A204.1 (cell line): ENCODE data around the gene NSD1.

ENCODE experiments used
- FAIRE-seq: peaks from 2 replicates; lab custom pipeline; 2012; peaks lifted over from hg19 to GRCh38; lab: Jason Lieb, UNC

Gene NSD1

DNA sequence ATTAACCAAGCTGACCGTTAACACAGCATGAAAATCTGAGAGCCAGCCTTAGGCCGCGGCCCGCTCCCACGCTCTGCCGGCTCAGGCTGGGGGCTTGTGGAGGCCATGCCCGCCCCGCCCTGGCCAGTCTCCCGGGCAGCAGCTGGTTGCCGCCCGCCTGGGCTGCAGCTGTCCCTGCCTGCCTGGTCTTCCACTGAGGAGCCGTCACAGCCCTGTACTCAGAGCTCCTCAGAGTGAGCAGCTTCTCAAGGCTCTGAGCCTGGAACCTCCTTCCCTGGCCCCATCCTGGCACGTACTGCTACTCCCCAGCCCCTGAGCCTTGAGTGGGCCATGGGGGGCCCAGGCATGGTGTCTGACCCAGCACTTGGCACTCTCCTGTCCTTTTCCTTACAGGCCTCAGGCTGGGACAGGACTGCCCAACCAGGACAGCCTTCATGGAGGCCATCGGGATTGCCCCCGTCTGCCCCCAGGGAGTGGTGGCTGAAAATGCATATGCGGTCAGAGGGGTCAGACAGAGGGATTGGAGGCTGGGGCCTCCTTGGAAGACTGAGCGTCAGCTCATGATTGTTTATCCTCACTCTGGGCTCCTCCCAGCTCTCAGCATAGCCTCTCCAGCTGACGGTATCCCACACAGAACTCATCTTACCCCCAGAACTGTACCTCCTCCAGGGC lies 35.0 kb upstream of the NSD1 start:
- no peak for FAIRE-seq

DNA sequence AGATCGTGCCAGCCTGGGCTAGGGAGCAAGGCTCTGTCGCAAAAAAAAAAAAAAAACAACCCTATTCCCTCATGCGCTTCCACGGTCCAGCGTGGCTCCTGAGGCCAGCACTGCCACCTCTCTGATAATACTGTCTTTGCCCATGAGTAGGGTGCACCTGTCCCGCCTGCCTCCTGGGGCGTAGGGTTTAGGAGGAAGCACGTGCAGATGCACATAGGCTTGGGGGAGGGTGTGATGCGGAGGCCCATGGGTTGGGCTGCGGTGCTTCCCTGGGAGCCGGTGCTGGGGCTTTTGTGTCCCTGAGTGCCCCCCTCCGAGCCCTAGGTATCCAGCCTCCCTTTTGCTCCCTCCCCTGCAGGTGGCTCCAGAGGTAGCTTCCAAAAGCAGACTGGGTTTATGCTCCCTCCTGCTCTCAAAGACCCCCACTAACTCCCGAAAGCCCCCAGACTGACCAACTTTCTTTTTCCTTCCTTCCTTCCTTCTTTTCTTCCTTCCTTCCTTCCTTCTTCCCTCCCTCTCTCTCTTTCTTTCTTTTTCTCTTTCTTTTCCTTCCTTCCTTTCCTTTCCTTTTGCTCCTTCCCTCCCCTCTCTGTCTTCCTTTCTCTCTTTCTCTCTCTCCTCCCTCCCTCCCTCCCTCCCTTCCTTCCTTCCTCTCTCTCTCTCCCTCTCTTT lies 34.0 kb upstream of the NSD1 start:
- no peak for FAIRE-seq

DNA sequence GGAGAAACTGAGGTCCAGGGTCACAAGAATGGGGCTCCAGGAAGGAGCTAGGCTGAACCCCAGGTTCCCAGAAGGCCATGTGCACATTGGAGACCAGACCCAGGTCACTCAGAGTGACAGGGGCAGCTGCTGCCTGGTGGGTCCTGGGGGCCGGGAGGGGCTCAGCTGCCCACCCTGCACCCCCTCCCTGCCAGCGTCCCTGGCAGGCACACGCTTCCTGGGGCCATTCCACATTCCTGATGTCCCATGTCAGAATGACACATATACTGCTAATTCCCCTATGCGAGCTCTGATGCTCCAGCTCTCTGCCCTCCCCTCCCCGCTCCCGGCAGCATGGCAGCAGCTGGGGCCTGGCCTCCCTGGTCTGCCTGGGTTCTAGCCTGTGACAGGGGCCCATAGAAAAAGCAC lies 32.9 kb upstream of the NSD1 start:
- FAIRE-seq, result no peak

DNA sequence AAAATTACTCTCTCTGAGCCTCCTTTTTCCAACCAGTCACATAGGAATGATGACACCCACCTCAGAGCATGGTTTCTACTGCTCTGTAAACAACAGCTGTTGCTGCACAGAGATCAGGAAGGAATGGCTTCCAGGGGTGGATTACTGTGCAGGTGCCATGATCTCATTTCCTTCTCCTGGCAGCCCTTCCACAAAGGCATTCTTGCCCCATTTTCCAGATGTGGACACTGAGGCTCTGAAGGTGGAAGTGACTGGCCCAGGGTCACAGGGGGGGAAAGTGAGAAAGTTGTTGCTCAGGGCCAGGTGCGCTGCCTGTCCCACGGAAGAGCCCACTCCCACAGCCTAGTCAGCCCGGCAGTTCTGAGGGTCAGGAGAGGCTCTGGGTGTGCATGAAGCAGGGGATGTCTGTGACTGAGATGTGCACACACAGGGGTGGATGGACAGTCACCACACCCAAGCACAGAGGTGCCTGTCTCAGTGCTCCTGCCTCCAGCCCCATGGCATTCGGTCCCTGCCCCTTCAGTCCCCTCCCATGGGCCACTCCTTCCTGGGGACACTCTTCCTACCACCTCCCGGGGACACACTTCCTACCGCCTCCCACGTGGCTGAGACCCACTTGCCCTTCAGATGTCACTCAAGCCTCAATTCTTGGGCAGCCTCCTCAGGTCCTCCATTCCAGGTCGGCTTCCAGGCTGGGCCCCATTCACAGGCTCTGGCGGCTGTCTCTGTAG lies 29.9 kb upstream of the NSD1 start:
- FAIRE-seq, result no peak

DNA sequence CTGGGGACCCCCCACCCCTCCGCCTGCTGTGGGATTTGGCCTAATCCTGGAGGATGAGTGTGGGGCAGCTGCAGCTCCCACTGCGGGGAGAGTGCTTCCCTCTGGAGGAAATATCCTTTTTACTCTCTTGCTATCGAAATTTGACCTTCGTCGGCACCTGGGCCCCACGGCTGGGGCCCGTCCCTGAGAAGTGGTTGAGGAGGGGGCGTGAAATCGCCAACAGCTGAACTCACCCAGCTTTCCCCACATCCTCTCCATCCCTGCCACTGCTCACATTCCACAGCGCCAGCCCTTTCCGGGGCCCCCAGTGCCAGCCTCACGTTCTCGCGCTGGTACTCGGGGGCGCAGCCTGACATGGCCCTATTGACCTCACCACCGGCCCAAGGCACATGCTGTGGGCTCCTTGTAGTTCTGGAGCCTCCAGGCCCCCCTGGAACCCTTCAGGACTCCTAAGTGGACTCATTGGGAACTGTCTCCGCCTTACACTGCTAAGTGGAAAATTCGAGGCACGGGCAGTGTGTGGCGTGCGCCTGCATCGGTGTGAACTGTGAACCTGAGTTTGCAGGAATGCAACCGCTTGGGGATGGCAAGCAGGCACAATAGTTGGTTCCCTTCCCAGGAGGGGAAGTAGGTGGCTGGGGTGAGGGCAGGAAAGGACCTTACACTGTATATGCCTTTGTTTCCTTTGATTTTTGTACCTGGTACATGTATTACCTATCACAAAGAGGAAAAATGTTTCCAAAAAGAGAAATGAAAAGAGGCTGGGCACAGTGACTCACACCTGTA lies 27.7 kb upstream of the NSD1 start:
- FAIRE-seq, result no peak

DNA sequence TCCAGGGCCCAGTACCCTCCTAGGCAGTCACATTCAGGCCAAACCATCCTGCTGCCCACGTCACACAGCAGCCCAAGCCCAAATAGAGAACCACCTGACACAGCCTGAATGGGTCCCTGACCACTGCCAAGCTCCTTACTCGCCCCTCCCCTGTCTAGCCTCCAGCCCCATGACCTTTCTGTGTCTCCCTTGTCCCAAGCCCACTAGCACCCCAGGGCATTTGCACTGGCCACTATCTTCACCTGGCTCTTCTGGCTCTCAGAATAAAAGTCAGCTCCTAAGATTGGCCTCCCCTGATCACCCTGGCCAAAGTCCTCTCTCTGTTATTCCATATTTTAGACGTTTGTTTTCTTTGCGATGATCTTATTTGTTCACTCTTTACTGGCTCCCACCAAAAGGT lies 26.4 kb upstream of the NSD1 start:
- no peak for FAIRE-seq

DNA sequence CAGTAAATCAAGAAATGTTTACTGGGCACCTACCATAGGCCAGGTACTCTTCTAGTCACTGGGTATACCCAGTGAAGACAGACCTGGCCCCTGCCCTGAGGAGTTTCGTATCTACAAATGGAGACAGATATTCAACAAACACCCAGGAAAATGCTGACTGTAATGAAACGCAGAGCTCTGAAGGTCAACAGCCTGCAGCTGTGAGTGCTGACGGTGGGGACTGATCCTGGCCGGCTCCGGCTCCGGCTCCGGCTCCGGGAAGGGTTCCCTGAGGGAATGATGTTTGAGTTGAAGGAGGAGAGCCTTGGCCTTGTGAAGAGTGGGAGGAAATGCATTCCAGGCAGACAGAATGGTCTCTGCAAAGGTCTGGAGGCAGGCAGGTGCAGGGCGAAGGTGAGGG lies 23.8 kb upstream of the NSD1 start:
- no peak for FAIRE-seq

DNA sequence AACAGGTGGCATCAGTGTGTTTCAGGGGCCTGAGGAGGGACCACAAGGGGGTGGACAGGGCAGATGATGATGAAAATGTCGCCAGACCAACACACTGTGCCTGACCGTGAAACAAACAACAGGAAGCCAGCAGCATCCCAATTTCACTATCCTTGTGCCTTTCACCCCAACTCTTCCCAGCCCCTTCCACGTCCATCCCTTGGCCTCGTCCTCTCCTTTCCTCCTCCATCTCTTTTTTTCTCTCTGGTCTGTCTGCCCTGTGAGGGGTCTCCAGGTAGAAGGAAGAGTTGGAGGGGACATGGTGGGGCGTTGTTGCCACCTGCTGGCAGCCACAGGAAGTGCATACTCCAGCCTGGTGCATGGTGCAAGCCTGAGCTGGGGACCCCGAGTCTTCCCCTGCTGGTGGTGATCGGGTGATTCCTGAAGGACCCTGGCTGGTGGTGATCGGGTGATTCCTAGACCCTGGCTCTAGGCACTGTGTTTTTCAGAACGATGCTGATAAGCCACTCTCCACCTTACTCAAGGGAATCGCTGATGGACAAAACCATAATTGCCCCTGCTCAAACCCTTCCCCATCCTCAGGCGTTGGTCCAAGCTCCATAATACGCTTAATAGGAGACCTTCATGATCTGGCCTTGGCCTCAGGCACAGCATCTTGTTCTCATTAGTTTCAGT lies 21.7 kb upstream of the NSD1 start:
- no peak for FAIRE-seq

DNA sequence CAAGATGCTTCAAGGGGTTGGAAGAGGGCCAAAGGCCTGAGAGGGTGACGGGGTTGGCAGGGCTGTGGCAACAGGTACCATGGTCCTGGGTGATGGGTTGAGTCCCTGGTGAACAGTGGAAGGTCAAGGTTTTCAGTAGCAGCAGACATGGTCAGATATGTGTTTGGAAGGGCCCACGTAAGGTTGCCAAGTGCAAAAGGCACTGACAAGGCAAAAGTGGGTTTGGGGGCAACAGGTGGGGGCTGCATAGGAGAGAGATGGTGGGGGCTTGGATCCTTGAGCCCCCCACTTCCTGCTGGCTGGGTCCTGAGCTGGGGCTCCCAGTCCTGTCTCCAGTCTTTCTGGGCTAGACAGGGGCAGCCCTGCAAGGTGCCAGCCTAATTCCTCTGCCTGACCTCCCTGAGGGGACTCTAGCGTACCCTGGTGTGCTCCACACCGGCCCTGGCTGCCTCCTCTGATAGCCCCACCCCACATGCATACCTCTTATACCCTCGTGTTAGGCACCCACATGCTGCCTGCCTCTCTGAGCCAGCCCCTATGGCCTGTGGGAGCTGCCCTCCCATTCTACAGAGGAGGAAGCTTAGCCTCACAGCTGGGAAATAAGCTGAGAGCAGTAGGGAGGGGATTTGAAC lies 20.9 kb upstream of the NSD1 start:
- FAIRE-seq, result no peak

DNA sequence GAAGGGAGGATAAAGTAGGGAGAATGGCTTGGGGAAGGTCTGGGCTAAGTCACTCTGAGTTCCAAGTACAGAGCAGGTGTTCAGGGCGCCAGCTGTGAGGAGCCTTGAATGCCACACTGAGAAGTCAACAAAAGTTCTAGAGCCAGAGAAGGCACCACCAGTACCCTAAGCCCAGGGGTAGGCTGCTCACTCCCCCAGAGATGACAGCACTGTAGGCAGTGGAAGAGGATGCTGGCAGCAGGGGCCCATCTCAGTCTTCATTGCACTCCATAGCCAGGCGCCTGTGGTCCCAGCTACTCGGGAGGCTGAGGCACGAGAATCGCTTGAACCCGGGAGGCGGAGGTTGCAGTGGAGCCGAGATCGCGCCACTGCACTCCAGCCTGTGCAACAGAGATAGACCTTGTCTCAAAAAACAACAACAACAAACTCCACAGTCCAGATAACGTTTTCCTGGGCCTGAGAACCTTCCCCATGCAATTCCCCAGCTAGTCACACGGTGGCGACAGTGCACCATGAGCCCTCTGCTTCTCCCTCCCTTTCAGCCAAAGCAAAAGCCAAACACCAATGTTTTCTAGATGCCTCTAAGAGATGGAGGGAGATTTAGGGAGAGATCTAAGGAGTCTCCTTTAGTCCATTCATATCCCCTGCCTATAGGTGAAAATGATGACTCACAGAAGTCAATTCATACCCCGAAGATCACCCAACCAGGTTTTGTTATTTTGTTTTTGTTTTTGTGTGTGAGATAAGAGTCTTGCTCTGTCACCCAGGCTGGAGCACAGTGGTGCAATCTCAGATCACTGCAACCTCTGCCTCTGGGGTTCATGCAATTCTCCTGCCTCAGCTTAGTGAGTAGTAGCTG lies 19.8 kb upstream of the NSD1 start:
- peak; percentile 80 for FAIRE-seq

DNA sequence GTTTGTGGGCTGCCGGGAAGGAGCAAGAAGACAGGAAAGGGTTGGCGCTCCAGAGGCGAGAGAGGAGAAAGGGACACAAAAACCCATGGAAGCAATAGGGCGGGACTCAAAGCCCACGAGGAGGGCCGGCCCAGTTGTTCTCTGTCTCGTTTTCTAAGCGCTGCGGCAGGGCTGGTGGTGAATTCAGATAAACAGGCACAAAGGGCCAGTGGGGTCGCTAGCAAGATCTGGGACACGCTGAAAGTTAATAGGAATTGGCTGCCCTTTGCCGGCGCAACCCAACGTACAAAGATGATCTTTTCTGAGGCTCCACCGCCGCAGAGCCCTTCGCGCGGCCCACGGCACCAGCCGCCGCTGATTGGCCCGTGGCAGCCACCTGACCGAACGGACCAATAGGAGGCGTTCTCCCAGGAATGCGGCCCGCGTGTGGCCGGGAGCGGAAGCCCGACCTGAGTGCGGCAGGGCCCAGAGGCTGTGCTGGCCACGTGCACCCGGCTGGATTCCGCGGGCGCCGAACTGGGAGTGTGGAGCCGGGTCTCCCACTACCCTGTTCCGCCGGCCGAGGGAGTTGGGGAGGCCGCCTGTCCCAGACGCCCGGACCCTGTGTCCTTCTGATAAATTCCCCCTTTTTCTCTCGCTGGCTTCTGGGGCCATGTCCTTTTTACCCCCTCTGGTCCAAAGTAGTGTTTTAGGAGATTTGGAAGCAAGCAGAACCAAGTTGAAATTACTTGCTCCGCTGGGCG lies 16.8 kb upstream of the NSD1 start:
- no peak for FAIRE-seq

DNA sequence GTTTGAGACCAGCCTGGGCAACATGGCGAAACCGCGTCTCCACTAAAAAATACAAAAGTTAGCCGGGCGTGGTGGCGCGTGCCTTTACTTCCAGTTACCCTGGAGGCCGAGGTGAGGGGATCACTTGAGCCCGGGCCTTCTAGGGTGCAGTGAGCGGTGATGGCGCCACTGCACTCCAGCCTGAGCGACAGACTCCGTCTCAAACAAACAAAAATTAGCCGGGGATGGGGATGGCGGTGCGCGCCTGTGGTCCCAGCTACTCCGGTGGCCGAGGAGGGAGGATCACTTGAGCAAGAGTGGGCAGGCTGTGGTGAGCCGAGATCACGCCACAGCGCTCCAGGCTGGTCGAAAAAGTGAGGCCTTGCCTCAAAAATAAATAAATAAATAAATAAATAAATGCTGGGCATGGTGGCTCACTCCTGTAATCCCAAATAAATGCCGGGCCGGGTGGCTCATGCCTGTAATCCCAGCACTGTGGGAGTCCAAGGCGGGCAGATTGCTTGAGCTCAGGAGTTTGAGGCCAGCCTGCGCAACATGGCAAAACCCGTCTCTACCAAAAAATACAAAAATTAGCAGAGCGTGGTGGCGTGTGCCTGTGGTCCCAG lies 16.0 kb upstream of the NSD1 start:
- FAIRE-seq, result no peak

DNA sequence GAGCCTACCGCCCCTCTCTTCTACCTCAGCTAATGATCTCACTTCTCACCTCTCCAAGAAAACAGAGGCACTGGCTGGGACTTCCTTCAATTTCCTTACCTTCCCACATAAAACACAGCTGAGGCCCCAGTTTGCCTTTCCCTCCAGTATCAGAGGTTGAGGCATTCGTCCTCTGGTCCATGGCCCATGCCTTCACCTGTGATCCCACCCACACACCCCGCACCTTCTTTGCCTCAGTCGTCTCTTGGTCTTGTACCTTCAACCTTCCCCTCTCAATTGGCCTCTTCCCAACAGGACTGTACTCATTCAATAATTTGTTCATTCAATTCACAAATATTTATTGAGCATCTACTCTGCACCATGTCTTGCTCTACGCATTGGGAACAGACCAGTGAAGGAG lies 11.0 kb upstream of the NSD1 start:
- FAIRE-seq, result no peak

DNA sequence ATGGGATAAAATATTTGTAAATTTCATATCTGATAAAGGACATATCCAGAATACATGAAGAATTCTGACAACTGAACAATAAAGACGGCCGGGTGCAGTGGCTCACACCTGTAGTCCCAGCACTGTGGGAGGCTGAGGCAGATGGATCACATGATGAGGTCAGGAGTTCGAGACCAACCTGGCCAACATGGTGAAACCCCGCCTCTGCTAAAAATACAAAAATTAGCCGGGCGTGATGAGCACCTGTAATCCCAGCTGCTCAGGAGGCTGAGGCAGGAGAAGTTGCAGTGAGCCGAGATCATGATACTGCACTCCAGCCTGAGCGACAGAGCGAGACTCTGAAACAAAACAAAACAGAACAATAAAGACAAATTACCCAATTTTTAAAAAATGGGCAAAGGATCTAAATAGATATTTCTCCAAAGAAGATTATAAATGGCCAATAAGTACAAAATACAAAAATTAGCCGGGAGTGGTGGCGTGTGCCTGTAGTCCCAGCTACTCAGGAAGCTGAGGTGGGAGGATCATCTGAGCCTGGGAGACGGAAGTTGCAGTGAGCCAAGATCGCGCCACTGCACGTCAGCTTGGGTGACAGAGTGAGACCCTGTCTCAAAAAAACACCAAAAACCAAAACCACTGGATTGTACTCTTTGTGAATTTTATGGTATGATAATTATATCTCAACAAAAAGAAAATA lies 9.6 kb upstream of the NSD1 start:
- FAIRE-seq, result no peak

DNA sequence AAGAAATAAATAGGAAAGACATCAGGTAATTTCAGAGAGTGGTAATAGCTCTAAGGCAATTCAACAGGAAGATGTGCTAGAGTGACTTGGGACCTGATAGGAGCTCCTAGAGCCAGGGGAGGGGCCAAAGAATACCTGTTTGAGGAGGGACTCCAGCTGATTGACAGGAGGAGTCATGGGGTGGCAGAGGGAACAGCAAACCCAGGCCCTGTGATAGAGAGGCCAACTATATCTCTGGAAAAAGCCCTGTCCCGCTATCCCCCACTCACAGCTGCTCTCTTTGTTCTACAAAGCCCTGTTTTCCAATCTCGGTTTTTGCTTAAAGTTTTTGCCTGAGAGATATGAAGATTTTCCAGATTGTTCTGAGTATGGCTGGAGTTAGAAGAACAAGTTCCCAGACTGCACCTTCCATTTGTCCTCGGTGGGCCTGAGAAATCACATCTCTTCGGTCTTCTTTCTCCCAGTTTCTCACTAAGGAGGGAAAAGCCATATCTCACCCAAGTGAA lies 9.0 kb upstream of the NSD1 start:
- FAIRE-seq, result no peak

DNA sequence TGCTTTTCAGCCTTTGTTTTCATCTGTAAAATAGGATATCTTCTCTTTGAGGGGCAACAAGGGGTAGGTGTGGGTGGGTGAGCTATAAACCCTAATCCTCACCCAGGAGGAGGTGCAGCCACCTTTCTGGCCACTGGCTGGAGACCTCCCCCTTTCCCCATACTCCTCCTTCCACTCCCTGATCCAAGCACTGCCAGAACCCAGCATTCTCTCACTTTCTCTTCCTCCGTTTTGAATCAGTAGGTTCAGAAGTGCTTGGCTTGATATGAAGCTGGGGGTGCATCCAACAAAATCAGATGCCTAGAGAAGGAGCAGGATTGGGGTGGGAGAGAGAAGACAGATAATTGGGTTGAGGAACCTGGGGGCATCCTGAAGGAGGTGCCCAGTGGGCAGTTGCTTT lies 6.8 kb upstream of the NSD1 start:
- FAIRE-seq, result no peak

DNA sequence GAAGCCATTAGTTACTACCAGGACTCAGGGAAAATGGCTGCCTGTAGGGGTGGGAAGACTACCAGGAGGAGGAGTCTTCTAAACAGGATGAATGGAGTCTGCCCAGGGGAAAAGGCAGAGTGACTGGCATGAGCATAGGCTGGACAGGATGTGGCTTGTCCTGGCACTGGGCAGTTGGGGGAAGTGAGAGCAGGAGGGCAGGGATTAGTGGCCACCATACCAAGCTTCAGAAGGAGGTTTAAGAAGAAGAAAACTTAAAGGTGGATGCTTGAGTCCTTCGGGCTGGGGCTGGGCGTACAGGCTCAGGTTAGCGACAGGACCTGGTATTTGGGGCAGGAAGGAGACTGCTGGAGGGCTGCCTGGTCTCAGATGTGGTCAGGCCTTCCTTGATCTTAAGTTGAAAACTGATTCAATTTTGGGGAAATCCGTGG lies 5.0 kb upstream of the NSD1 start:
- FAIRE-seq, result no peak

DNA sequence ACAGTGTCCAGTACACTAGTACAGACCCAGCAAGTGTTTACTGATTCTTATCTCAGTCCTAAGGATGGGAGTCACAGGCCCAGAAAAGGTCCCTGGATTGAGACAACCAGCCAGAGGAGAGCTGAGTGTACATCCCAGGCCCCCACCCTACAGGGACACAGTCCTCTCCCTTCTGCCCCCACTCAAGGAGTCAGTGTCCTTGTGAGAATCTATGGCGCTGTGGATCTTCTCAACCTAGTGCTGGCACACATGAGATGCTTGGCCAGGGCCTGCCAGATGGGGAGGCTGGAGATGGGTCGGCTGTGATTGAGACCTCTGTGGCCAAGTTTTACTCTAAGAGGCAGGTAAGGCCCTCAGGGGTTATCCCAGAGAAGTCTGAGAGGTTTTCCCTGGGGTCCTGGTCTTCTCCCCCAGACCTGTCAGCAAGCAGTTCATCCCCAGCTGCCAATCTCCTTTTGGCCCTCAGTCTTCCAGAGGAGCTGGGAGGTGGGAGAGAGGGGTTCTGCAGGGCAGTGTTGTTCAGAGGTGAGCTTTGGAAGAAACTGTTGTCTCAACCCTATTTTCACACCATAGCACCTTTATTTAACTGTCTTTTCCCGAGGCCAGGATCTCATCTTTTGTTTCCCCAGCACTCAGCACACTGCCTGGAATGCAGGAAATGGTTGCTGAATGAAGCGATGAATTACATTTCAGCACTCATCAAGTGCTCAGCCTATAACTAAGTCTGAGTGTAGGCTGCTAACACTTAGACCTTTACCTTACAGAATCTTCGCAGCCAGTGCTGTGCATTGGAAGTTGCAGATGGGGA lies 3.2 kb upstream of the NSD1 start:
- FAIRE-seq, result no peak
